GM21381 (cell line): ENCODE results near the gene INHBA.

Experiments used
- ATAC-seq: cut with Tn5 transposase; IDR thresholded peaks from one replicate; pipeline ENCODE4 v1.9.1; 2021; ENCODE audit warnings: mild to moderate bottlenecking, moderate library complexity; ENCODE audit not compliant: unreplicated experiment

INHBA gene

DNA sequence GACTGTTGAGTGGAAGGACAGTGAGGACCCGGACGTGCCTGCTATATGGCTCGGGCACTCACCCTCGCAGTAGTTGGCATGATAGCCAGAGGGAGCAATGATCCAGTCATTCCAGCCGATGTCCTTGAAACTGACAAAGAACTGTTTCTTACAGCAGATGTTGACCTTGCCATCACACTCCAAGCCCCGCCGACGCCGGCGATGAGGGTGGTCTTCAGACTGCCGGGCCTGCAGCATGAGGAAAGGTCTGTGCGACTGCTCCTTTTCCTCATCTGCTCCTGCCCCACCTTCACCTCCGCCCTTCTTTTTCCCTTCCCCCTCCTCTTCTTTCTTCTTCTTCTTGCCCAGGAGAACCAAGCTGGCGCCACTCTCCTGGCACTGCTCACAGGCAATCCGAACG, 13.1 kb downstream of the INHBA start:
- ATAC-seq: no peak

DNA sequence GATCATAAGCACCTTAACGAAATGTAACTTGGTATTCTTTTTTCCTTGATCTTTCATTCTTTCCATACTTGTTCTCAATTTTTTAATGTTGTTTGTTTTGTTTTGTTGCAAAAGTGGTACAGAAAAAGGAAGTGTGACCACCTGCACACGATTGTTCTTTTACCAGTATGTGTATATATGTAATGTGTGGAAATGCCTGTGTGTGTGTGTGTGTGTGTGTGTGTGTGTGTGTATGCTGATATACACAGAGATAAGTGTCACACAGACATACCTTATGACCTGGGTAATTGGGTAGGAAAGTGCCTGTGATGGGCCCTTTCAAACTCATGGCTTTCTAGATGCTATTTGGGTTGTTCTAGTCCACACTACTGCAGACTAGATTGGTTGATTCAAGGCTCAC, 14.0 kb downstream of the INHBA start:
- ATAC-seq: no peak

DNA sequence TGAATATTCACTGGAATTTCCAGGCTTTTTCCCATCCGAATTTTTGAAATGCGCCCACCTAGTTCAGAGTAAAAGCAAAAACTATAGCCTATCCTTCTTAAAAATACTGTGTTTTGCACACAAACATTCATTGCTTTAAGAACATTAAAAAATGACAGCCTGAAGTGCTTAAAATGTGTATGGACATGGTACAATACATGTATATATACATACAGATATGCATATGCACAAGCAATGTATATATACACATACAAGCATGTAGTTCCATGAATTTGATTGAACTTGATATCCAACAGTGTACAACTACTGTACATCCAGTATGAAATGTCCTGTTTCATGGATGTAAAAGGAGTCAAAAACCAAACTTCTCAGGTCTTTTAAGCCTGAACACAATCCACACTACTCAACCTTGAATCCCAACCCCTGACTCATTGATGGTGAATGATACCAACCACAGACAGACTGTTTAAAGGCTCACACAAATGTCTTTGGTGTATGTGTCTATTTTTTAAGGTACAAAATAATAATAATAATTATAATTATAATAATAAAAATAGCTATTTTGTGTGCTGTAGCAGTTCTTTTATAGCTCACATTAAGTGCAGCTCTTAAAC, 14.8 kb downstream of the INHBA start:
- ATAC-seq: no peak

DNA sequence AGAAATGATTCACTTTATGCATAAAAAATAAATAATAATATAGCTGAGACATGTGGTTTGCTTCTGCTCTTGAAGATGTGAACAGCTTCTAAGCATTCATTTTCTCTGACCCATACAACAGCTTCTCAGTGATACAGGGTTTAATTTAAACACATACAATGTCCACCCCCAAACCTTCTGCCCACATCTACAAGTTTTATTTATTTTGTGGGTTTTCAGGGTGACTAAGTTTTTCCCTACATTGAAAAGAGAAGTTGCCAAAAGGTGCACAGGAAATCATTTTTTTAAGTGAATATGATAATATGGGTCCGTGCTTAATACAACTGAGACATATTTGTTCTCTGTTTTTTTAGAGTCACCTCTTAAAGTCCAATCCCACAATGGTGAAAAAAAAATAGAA, 17.2 kb downstream of the INHBA start:
- no peak for ATAC-seq

DNA sequence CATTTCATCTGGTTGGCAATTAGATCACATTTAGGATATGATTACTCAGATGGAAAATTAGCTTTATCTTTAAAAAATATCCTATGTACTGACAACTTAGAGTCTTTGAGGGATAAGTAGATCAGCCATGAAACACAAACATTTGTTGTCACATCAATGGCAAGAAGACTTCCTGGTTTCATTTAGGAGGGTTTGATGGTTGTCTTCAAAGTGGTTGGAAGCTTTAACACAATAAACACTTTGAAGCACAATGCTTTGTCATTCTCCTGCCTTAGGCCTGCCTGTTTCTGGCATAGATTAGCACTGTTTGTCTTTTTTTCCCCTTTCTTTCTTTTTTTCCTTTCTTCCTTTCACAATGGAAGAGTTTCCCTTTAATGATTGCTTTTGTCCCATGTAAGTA, 20.5 kb downstream of the INHBA start:
- no peak for ATAC-seq

DNA sequence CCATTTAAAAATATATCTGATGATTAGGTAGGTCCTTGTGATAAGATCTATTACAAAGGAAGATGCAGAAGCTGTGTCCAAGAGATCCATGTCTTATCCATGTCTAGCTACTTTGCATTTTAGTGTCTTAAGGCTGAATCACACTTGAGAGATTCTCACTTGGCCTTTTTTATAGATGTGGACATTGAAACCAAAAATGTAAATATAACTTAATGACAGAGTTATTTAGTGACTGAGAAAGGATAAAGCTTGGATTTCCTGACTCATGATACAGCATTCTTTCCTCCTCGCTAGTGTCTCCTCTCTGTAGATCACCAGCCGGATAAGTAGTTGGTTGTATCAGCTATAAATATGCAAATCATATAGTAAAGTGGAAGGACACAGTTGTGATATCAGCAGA, 23.3 kb downstream of the INHBA start:
- no peak for ATAC-seq

DNA sequence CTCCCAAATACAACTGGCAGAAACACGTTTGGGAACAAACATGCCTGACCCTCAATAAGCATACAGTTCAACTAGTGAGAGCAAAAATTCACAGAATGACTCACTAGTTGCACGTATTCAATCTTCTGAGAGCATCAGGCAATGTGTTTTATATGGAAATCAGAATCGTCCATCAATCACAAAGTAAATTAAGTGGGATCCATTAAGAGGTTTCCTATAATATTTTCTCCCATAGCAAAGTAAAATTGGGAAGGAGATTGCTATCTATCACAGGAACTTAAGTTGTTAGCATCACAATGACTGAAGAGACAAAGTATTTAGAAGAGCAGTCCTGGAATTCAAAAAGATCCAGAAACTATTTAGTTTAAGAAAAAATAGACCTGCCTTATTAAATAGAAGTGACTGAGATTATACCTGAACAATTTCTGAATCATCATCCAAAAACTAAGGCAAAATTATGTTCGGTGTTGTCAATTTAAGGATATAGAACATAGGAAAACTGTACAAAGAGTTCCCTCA, 28.3 kb downstream of the INHBA start:
- no peak for ATAC-seq

DNA sequence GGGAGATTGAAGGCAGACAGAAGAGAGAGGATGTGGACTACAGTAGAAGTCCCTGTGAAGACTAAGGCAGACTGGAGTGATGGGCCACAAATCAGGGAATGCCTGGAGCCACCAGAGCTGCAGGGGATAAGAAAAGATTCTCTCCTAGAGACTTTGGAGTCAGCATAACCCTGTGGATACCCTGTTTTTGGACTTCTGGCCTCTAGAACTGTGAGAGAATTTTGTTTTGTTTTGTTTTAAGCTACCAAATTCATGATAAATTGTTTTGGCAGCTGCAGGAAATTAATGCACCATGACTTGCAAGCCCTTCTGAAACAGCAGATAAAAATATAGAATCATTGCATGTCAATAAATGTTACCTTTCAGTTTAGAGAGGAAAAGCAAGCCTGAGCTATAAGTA, 41.3 kb downstream of the INHBA start:
- ATAC-seq: no peak

DNA sequence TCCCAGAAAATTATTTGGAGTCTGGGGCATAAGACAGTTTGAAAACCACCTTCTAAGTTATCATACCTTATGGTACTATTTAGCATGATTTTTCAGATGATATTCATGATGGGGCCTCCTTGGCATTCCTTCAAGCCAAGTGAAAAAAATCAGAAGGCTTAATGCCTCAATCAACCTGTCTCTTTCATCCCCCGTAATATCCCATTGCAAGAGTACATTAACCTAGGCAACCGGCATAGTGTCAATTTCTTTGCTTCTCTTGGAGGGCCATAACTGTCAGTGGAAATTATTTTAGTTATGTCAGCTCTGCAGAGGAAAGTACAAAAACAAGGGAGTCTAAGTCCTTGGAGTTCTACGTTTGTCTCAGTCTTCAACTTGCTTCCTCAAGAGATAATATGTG, 43.4 kb downstream of the INHBA start:
- no peak for ATAC-seq

DNA sequence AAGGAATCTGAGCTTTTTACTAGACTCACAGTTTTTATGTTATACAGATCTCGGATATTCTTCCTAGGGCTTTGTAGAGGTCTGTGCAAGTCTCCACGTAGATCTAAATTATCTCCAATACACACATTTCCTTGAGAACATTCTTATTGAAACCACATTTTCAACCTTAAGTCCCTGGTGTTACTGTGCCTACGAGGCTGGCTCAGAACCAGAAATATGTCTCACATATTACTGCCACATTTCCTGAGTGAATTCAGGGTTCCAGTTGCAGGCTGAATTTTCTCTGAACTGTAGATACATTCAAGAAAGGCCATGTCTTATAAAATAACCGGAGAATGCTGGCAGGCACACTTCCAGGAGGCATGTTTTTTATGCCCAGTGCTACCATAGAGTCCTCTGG, 46.5 kb downstream of the INHBA start:
- ATAC-seq: no peak

DNA sequence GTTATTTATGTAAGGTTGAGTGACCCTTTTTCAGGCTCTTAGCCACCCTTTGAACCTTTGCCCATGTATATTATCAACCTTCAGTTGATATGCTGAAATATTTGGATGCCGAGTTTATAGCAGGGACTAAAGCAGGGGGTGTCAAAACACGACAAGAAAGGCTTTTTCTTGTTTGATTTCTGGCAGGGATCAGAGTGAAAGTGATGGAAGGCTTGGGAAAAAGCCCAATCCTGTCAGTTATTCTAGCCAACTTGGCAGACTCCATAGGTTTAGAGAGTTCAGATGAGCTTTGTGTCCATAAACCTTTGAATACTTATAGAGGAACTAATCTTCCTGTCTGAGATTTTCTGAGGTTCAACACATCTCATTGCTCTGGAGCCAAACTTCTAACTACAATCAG, 47.5 kb downstream of the INHBA start:
- ATAC-seq: no peak

DNA sequence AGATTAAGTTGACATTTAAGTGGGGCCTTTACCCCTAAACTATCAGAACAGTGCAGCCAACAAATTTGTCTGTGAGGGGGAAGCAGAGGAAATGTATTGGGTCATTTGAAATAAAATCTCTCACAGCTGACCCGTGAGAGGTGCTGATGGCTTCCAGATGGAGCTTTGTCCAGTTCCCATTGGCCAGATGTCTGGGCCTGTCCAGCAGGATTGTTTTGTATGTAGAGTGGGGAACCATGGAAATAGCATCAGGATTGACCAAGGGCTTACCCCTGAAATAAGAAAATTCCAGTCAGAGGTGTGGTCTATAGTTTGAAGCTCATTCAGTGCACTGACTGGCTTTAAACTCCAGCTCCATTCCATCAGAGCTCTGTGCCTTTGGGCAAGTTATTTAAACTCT, 50.6 kb downstream of the INHBA start:
- ATAC-seq: no peak

DNA sequence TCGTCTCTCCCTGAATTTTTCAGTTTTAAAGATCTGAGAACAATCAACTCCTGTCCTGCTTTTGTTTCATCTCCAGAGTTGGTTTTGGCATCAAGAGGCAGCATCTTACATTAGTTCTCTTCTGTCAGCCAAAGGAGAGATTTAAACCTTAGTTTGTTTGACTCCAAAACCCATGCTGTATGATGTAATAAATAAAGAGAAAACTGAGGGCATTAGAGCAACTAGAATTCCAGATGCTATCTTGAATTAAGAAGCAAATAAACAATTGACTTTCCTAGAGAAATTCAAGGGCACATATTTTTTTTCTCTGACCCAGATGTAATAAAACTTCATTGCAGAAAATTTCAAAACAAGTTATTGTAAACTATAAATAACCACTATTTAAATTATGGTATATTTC, 54.4 kb downstream of the INHBA start:
- no peak for ATAC-seq

DNA sequence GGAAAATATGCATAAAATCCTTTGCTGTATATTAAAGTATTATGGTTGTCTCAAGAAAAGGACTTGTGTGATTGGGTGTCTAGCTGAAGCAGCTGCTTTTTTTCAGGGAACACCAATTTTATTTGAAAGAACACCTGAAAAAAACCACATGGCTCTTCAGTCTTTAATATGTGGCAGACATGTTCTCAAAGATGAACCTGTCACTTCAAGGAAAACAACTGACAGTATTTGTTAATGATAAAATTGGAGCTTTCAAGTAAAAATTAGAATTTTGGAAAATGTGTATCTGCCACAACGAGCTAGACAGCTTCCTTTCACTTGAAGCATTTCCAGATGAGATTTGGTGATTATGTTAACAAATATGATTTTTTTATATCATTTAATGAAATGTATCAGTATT, 59.3 kb downstream of the INHBA start:
- ATAC-seq: no peak

DNA sequence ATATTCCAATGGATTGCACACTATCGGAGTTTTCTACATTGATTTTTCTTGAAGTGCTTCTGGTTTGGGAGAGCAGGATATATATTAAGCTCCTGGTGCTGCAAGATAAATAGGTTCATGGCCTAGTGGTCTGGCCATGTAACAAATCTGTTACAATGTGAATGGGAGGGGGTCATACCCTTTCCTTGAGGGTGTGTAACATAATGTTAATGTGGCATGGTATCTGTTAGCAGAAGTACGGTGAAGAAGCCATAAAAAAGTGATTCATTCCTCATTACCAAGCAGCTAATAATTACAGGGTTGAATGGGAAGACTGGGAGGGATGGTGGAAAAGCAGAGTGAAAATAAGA, 61.2 kb downstream of the INHBA start:
- ATAC-seq: no peak

DNA sequence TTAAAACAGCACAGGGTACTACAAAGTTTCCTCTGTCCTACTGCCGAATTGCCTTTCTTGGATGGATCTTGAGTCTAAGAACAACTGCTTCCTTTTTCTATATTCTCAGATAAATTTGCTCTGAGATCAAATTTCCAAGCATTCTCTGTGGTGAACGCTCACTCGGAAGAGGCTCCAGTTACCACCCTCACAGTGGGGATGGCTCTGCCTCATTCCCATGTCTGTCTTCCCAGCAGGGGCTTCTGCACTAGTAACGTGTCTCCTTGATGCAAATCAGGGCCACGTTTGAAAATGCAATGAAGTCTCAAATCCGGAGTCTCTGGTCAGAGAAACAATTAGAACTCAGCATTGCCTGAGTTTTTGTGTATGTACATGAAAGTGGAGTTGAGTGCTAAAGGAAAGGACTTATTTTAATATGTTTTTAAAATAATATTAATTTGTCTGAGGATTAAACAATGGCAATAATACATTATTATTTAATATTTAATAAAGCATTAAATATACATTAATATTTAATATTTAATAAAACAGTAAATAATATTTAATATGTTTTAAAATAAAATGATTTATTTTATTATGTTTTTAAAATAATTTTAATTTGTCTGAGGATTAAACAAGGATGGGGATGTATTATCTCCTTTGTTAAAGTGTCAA, 61.8 kb downstream of the INHBA start:
- no peak for ATAC-seq

DNA sequence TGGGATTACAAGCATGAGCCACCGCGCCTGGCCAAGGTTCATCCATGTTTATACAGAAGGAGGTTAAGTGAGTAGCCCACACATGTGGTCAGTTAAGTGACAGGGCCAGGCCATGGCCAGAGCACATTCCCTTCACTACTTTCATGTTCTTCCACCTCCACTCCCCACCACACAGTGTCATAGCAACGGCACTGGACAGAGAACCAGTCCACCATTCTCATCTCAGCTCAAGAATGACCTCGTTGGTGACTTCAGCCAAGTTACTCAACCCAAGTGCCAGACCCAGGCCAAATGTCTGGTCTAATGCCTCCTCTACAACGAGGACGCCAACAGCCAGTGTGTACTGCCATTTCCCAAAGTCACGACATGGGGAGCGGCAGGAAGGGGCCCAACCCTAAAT, 62.4 kb downstream of the INHBA start:
- ATAC-seq: no peak

DNA sequence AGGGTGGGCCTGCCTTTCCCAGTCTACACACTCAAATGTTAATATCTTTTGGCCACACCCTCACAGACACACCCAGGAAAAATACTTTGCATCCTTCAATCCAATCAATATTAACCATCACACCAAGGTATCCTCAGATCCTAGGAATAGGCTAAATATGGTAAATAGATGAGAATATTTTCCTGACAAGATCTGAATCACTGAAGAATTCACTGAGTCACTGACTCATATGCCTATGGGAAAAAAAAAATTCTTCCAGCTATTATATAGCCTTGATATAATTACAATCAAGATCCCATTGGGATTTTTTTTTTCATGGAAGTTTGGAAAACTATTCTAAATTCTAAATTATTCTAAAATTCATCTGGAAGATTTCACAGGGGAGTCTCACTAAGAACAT, 65.8 kb downstream of the INHBA start:
- no peak for ATAC-seq
